Body of pancreas (tissue), 4 donors: ENCODE results near the gene ENO3. TPM values are rescaled to one million over a fixed set of nuclear protein-coding genes. Genes with fewer than 3 reads are reported as not detected.

Experiments used
- ATAC-seq: fragments of 150-250 bp; one replicate; pipeline ENCODE4 v1.9.1; 2016
- DNase-seq, 4 donors: peaks; one replicate each; pipeline ENCODE4 v3.0.0-alpha.2; 2019
- H3K27ac ChIP-seq, 4 donors: fragments of 200-600 bp; sonication (generic); 1 replicate in 3 of 4; 2 replicates in 1 of 4; pipeline versions ENCODE4 v1.5.1 to v1.6.1; 2016 to 2019; ENCODE audit warnings: mild to moderate bottlenecking in 1 of 4, mixed read lengths in 1 of 4, moderate library complexity in 1 of 4
- H3K27me3 ChIP-seq, 2 donors: fragments of 200-600 bp; sonication (generic); one replicate each; pipeline ENCODE4 v1.6.0; 2016; ENCODE audit warnings: mild to moderate bottlenecking in 1 of 2
- H3K36me3 ChIP-seq, 2 donors: fragments of 200-600 bp; sonication (generic); replicated peaks in 1 of 2; 2 replicates each; pipeline ENCODE4 v1.5.1; 2016; ENCODE audit warnings: low read depth in 2 of 2; ENCODE audit not compliant: insufficient read depth in 1 of 2
- H3K4me1 ChIP-seq: fragments of 200-600 bp; sonication (generic); one replicate; pipeline ENCODE4 v1.6.0; 2016
- H3K4me3 ChIP-seq, 2 donors: fragments of 200-600 bp; sonication (generic); 1 replicate in 1 of 2; 2 replicates in 1 of 2; pipeline ENCODE4 v1.5.1; 2016 to 2019
- H3K9me3 ChIP-seq, 3 donors: fragments of 200-600 bp; sonication (generic); 1 replicate in 2 of 3; 2 replicates in 1 of 3; pipeline ENCODE4 v1.5.1; 2016
- POLR2A ChIP-seq, 3 donors: fragments of 450-650 bp; IDR thresholded peaks; one replicate each; pipeline ENCODE4 v1.6.1; 2016; ENCODE audit warnings: antibody characterized with exemption in 3 of 3, mild to moderate bottlenecking in 2 of 3
- WGBS, 2 donors: methylation state at CpG; one replicate each; pipeline ENCODE4 v1.1.5; 2017; 5-methylcytosine and 5-hydroxymethylcytosine counted together
- intact Hi-C: fragments of 100-400 bp; cut with DNase I; formaldehyde crosslinking; loops from one replicate; pipeline ENCODE4 v1.15.1; 2023
- total RNA-seq, 2 donors: library from RNA; depleted of rRNA; stranded (reverse); fragments of >200 nt; gene quantifications; one replicate each; pipeline ENCODE4 v1.1.0, GENCODE V29; 2016
- TF ChIP-seq, protein P1 (sequence below), 7 experiments: fragments of 450-650 bp in 4 of 7; fragments of 200-600 bp in 3 of 7; sonication (generic) in 3 of 7; IDR thresholded peaks; one replicate each; pipeline ENCODE4 v1.5.1; 2016 to 2019; ENCODE audit warnings: antibody characterized with exemption in 7 of 7

Gene ENO3
- total RNA-seq, 2 donors from 2014 or later = 3.3 to 3.6 TPM

- peaks cover 0 to 4% of the 10 kb centered on the region in 2 donors for H3K36me3 ChIP-seq
- H3K9me3 ChIP-seq = no peaks in the 10 kb centered on the region
- ATAC-seq (no peak), DNase-seq (no peak)
- no peak overlapping the region for H3K4me3 ChIP-seq
- H3K27ac ChIP-seq = peak overlapping the region in 2 of 4 donors; percentile 37 to 99
- H3K4me1 ChIP-seq = peaks cover 38% of the 10 kb centered on the region
- TF ChIP-seq, protein P1, sequence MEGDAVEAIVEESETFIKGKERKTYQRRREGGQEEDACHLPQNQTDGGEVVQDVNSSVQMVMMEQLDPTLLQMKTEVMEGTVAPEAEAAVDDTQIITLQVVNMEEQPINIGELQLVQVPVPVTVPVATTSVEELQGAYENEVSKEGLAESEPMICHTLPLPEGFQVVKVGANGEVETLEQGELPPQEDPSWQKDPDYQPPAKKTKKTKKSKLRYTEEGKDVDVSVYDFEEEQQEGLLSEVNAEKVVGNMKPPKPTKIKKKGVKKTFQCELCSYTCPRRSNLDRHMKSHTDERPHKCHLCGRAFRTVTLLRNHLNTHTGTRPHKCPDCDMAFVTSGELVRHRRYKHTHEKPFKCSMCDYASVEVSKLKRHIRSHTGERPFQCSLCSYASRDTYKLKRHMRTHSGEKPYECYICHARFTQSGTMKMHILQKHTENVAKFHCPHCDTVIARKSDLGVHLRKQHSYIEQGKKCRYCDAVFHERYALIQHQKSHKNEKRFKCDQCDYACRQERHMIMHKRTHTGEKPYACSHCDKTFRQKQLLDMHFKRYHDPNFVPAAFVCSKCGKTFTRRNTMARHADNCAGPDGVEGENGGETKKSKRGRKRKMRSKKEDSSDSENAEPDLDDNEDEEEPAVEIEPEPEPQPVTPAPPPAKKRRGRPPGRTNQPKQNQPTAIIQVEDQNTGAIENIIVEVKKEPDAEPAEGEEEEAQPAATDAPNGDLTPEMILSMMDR (IDR thresholded peaks at IDR 0.05) = no peak
- TF ChIP-seq POLR2A (IDR thresholded peaks at IDR 0.05) = peak in 1 of 3 donors; percentile 12
- 65 to 81% methylated on average over 3 of the region's 3 CpGs for WGBS, 2 donors
- intact Hi-C loops = no loop called here
- H3K27me3 ChIP-seq = no peaks in the 10 kb centered on the region
Measured at GRCh38 chr17:4944163-4944553, 6.8 kb upstream of the ENO3 start.

DNA sequence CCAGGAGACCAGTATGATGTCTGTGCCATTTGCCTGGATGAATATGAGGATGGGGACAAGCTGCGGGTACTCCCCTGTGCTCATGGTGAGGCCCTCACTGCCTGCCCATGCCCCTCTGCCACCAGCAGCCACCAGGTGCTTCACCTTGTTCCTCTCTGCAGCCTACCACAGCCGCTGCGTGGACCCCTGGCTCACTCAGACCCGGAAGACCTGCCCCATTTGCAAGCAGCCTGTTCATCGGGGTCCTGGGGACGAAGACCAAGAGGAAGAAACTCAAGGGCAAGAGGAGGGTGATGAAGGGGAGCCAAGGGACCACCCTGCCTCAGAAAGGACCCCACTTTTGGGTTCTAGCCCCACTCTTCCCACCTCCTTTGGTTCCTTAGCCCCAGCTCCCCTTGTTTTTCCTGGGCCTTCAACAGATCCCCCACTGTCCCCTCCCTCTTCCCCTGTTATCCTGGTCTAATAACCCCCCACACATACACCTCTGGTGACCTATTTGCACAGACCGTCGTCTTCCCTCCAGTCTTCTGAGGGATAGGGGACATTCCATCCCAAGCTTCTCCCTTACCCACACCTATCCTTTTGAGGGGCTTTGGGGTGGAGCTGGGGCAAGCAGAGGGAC lies 6.3 kb upstream of the ENO3 start:
- Histone ChIP-seq H3K27me3 (no peaks in the 10 kb centered on the region), H3K36me3 (peaks cover 0 to 4% of the 10 kb centered on the region in 2 donors), H3K27ac (peak overlapping the region; percentile 4 to 99 (median 32)), H3K4me1 (peaks cover 38% of the 10 kb centered on the region), H3K4me3 (no peak overlapping the region), H3K9me3 (no peaks in the 10 kb centered on the region)
- ATAC-seq (no peak), DNase-seq (no peak)
- no peak for TF ChIP-seq POLR2A (IDR thresholded peaks at IDR 0.05)
- TF ChIP-seq, protein P1 (IDR thresholded peaks at IDR 0.05) = no peak
- intact Hi-C loops = no loop called here
- 49 to 59% methylated on average over 5 to 8 of the region's 8 CpGs for WGBS, 2 donors

- Histone ChIP-seq H3K9me3 (no peaks in the 10 kb centered on the region), H3K36me3 (peaks cover 0 to 4% of the 10 kb centered on the region in 2 donors), H3K27me3 (no peaks in the 10 kb centered on the region), H3K4me3 (no peak overlapping the region), H3K4me1 (peaks cover 42% of the 10 kb centered on the region), H3K27ac (peak overlapping the region; percentile 4 to 99 (median 32))
- intact Hi-C loops = no loop called here
- TF ChIP-seq POLR2A (IDR thresholded peaks at IDR 0.05) = no peak
- TF ChIP-seq, protein P1 (IDR thresholded peaks at IDR 0.05) = no peak
- peak; percentile 66 to 87 (median 76) for DNase-seq
- no peak for ATAC-seq
- 49 to 68% methylated on average over 6 to 7 of the region's 7 CpGs for WGBS, 2 donors
Measured at GRCh38 chr17:4945176-4945943, 5.6 kb upstream of the ENO3 start.

- Histone ChIP-seq H3K4me3 (no peak overlapping the region), H3K4me1 (peaks cover 45% of the 10 kb centered on the region), H3K27ac (peak overlapping the region in 3 of 4 donors; percentile 13 to 99 (median 37)), H3K36me3 (peaks cover 0 to 4% of the 10 kb centered on the region in 2 donors), H3K9me3 (no peaks in the 10 kb centered on the region), H3K27me3 (no peaks in the 10 kb centered on the region)
- intact Hi-C loops = no loop called here
- ATAC-seq = no peak
- 28 to 32% methylated on average over 4 of the region's 4 CpGs for WGBS, 2 donors
- TF ChIP-seq, protein P1 (IDR thresholded peaks at IDR 0.05) = no peak
- no peak for TF ChIP-seq POLR2A (IDR thresholded peaks at IDR 0.05)
- DNase-seq = no peak
Measured at GRCh38 chr17:4945944-4946280, 5.0 kb upstream of the ENO3 start.
